Stimulated activated CD4-positive, alpha-beta T cell treated with anti-CD3 and anti-CD28 coated beads, Interleukin-2, amount 100 ng/mL, for 48 hours (primary cell): ENCODE measurements around the gene DNAH9.
"Not testable (repeated sequence)": the region's sequence is repeated elsewhere in the genome, so short reads cannot be mapped to it uniquely, and the experiment has no call there.

Source experiments
- DNase-seq, 2 donors: peaks; one replicate each; pipeline ENCODE4 v3.0.0-alpha.2; 2020

The DNAH9 gene

GRCh38 chr17:11924076-11924475, 325.8 kb downstream of the DNAH9 start:
- no peak for DNase-seq

GRCh38 chr17:11925262-11926021, 327.2 kb downstream of the DNAH9 start:
- DNase-seq: no peak

- DNase-seq: no peak
Observed at GRCh38 chr17:11928436-11928835, 330.2 kb downstream of the DNAH9 start.

GRCh38 chr17:11932337-11932898, 334.1 kb downstream of the DNAH9 start:
- no peak for DNase-seq

- DNase-seq: peak; percentile 17 to 18
Observed at GRCh38 chr17:11935734-11936406, 337.6 kb downstream of the DNAH9 start.

GRCh38 chr17:11940904-11941303, 342.6 kb downstream of the DNAH9 start:
- DNase-seq: no peak

- DNase-seq: not testable (repeated sequence)
Observed at GRCh38 chr17:11943086-11943485, 344.8 kb downstream of the DNAH9 start.

GRCh38 chr17:11943759-11944347, 345.6 kb downstream of the DNAH9 start:
- no peak for DNase-seq

GRCh38 chr17:11944587-11944986, 346.3 kb downstream of the DNAH9 start:
- no peak for DNase-seq

GRCh38 chr17:11948789-11949188, 350.5 kb downstream of the DNAH9 start:
- no peak for DNase-seq

GRCh38 chr17:11949571-11949970, 351.3 kb downstream of the DNAH9 start:
- DNase-seq: not testable (repeated sequence)

GRCh38 chr17:11950771-11951519, 352.7 kb downstream of the DNAH9 start:
- no peak for DNase-seq

GRCh38 chr17:11952610-11953009, 354.3 kb downstream of the DNAH9 start:
- DNase-seq: no peak

- no peak for DNase-seq
Observed at GRCh38 chr17:11953924-11954323, 355.7 kb downstream of the DNAH9 start.

GRCh38 chr17:11954936-11955335, 356.7 kb downstream of the DNAH9 start:
- no peak for DNase-seq

- DNase-seq: no peak
Observed at GRCh38 chr17:11969565-11969964, 371.3 kb downstream of the DNAH9 start.

GRCh38 chr17:11972741-11973140, 374.5 kb downstream of the DNAH9 start:
- not testable (repeated sequence) for DNase-seq

- no peak for DNase-seq
Observed at GRCh38 chr17:11979795-11980194, 381.5 kb downstream of the DNAH9 start.

- DNase-seq: no peak
Observed at GRCh38 chr17:11980813-11981212, 382.5 kb downstream of the DNAH9 start.

GRCh38 chr17:11981862-11982261, 383.6 kb downstream of the DNAH9 start:
- DNase-seq: no peak

GRCh38 chr17:11986179-11986941, 388.1 kb downstream of the DNAH9 start:
- no peak for DNase-seq

GRCh38 chr17:11986942-11987329, 388.7 kb downstream of the DNAH9 start:
- no peak for DNase-seq
